ENCODE data around the gene SGO2.
"Not testable (repeated sequence)": the region's sequence is repeated elsewhere in the genome, so short reads cannot be mapped to it uniquely, and the experiment has no call there.

The SGO2 gene

GRCh38 chr2:200523158-200523557 lies 2.8 kb upstream of the SGO2 start:
- no peak for DNase-seq

- no peak for DNase-seq
These were observed 2.4 kb upstream of the SGO2 start for GRCh38 chr2:200523604-200524003.

- DNase-seq, result no peak
These were observed 941 bp upstream of the SGO2 start for GRCh38 chr2:200525066-200525465.

GRCh38 chr2:200525551-200525881 lies 491 bp upstream of the SGO2 start:
- no peak for DNase-seq

- no peak for DNase-seq
These were observed 2.2 kb downstream of the SGO2 start for GRCh38 chr2:200528228-200528627.

GRCh38 chr2:200533754-200534153 lies 7.7 kb downstream of the SGO2 start:
- DNase-seq, result no peak

- no peak for DNase-seq
These were observed 8.6 kb downstream of the SGO2 start for GRCh38 chr2:200534572-200534971.

GRCh38 chr2:200538139-200538538 lies 12.1 kb downstream of the SGO2 start:
- no peak for DNase-seq

GRCh38 chr2:200540793-200541192 lies 14.8 kb downstream of the SGO2 start:
- DNase-seq, result no peak

GRCh38 chr2:200566596-200566995 lies 40.6 kb downstream of the SGO2 start:
- DNase-seq, result not testable (repeated sequence)

GRCh38 chr2:200567932-200568331 lies 41.9 kb downstream of the SGO2 start:
- DNase-seq, result no peak

GRCh38 chr2:200575957-200576356 lies 50.0 kb downstream of the SGO2 start:
- no peak for DNase-seq

- no peak for DNase-seq
These were observed 51.0 kb downstream of the SGO2 start for GRCh38 chr2:200577027-200577426.

- no peak for DNase-seq
These were observed 52.8 kb downstream of the SGO2 start for GRCh38 chr2:200578778-200579177.

GRCh38 chr2:200584639-200585038 lies 58.6 kb downstream of the SGO2 start:
- DNase-seq, result no peak

GRCh38 chr2:200585340-200585729 lies 59.3 kb downstream of the SGO2 start:
- no peak for DNase-seq

- peak; percentile 4 for DNase-seq
These were observed 60.0 kb downstream of the SGO2 start, which contains the start of gene AOX1 for GRCh38 chr2:200585730-200586643. TSS of gene AOX1 (plus strand) at chr2:200586014. CDS start at chr2:200586109, 95 bp downstream.

- no peak for DNase-seq
These were observed 60.6 kb downstream of the SGO2 start for GRCh38 chr2:200586644-200586975.

GRCh38 chr2:200587007-200587616 lies 61.1 kb downstream of the SGO2 start:
- no peak for DNase-seq

- no peak for DNase-seq
These were observed 62.2 kb downstream of the SGO2 start for GRCh38 chr2:200588076-200588678.

GRCh38 chr2:200590090-200590489 lies 64.1 kb downstream of the SGO2 start:
- no peak for DNase-seq

- no peak for DNase-seq
These were observed 65.3 kb downstream of the SGO2 start for GRCh38 chr2:200591308-200591707.

GRCh38 chr2:200592406-200593075 lies 66.5 kb downstream of the SGO2 start:
- no peak for DNase-seq

- no peak for DNase-seq
These were observed 67.9 kb downstream of the SGO2 start for GRCh38 chr2:200593905-200594304.

All from NCI-H2029 treated with DMSO at 0.1 percent for 48 hours (cell line).